Lower leg skin (tissue), 3 donors: Measurements from ENCODE around the gene TMEM117.

Experiments
- CTCF ChIP-seq, 3 donors: fragments of 450-650 bp; IDR thresholded peaks; one replicate each; pipeline ENCODE4 v1.5.1; 2016; ENCODE audit warnings: antibody characterized with exemption in 3 of 3, mild to moderate bottlenecking in 3 of 3, moderate library complexity in 2 of 3
- POLR2A ChIP-seq, 2 donors: fragments of 450-650 bp; IDR thresholded peaks; one replicate each; pipeline ENCODE4 v1.6.1; 2016 to 2017; ENCODE audit warnings: antibody characterized with exemption in 2 of 2, mild to moderate bottlenecking in 1 of 2, moderate library complexity in 1 of 2

GRCh38 chr12:43878050-43878449 lies 42.2 kb downstream of the TMEM117 start:
- TF ChIP-seq CTCF (IDR thresholded peaks at IDR 0.05) (no peak), POLR2A (IDR thresholded peaks at IDR 0.05) (no peak)
